ENCODE results near the gene MYL11.

Gene MYL11

GRCh38 chr16:30417529-30418349 lies 43.1 kb downstream of the MYL11 start (continued):
- TF ChIP-seq ZNF776 (tag by site-specific recombination; IDR thresholded peaks at IDR 0.05; ENCODE audit: borderline replicate concordance) (no peak), GFI1B (tag by site-specific recombination; IDR thresholded peaks at IDR 0.05) (no peak), ZNF501 (tag by site-specific recombination; IDR thresholded peaks at IDR 0.05) (peak; percentile 92), SP2 (tag by site-specific recombination; IDR thresholded peaks at IDR 0.05) (no peak), ZNF248 (tag by site-specific recombination; IDR thresholded peaks at IDR 0.05) (no peak), ZNF394 (tag by site-specific recombination; IDR thresholded peaks at IDR 0.05; ENCODE audit: borderline replicate concordance) (no peak), KLF9 (tag by site-specific recombination; IDR thresholded peaks at IDR 0.05; ENCODE audit: low read depth) (no peak), TSHZ1 (tag by site-specific recombination; IDR thresholded peaks at IDR 0.05; ENCODE audit: borderline replicate concordance) (0 out of 2 replicates have a peak, but pooled peaks have one; percentile 12), GLI2 (tag by site-specific recombination; IDR thresholded peaks at IDR 0.05; ENCODE audit: borderline replicate concordance, low read depth) (no peak), KLF1 (tag by site-specific recombination; IDR thresholded peaks at IDR 0.05) (peak; percentile 29; the same call in 1 of the 2 replicates), GLI4 (tag by site-specific recombination; IDR thresholded peaks at IDR 0.05) (0 out of 2 replicates have a peak, but pooled peaks have one; percentile 18), ZSCAN16 (tag by site-specific recombination; IDR thresholded peaks at IDR 0.05) (no peak), ZNF416 (tag by site-specific recombination; IDR thresholded peaks at IDR 0.05) (no peak), ZNF488 (tag by site-specific recombination; IDR thresholded peaks at IDR 0.05) (peak; percentile 52; the same call in 1 of the 2 replicates), ZNF791 (tag by site-specific recombination; IDR thresholded peaks at IDR 0.05) (no peak), ZNF664 (tag by site-specific recombination; IDR thresholded peaks at IDR 0.05) (no peak), ZNF670 (tag by site-specific recombination; IDR thresholded peaks at IDR 0.05; ENCODE audit: low read depth) (no peak), ZNF2 (tag by site-specific recombination; IDR thresholded peaks at IDR 0.05) (peak; percentile 62; the same call in 1 of the 2 replicates), SALL2 (tag by site-specific recombination; IDR thresholded peaks at IDR 0.05; ENCODE audit: borderline replicate concordance) (no peak), ZNF610 (tag by site-specific recombination; IDR thresholded peaks at IDR 0.05; ENCODE audit: borderline replicate concordance) (peak; percentile 61; the same call in 1 of the 2 replicates), ZBTB1 (tag by site-specific recombination; IDR thresholded peaks at IDR 0.05) (no peak), CTCF (tag by site-specific recombination; IDR thresholded peaks at IDR 0.05) (peak; percentile 89), ZEB2 (tag by site-specific recombination; IDR thresholded peaks at IDR 0.05) (no peak), SP7 (tag by site-specific recombination; IDR thresholded peaks at IDR 0.05) (peak; percentile 40; the same call in 1 of the 2 replicates), ZNF239 (tag by site-specific recombination; IDR thresholded peaks at IDR 0.05) (no peak), ZNF18 (tag by site-specific recombination; IDR thresholded peaks at IDR 0.05) (no peak), ZNF114 (tag by site-specific recombination; IDR thresholded peaks at IDR 0.05) (no peak), ZFP69B (tag by site-specific recombination; IDR thresholded peaks at IDR 0.05) (0 out of 2 replicates have a peak, but pooled peaks have one; percentile 36), KLF17 (tag by site-specific recombination; IDR thresholded peaks at IDR 0.05) (peak; percentile 73), REPIN1 (tag by site-specific recombination; IDR thresholded peaks at IDR 0.05; ENCODE audit: low read depth) (no peak)

All from HEK293 (cell line).